Heart left ventricle (tissue), 16 donors: ENCODE measurements around the gene PRTN3. TPM values are rescaled to one million over a fixed set of nuclear protein-coding genes. Genes with fewer than 3 reads are reported as not detected.
A peak's percentile ranks its signal among the peaks of the same experiment; 100 is the strongest.
"Not testable (repeated sequence)": the region's sequence is repeated elsewhere in the genome, so short reads cannot be mapped to it uniquely, and the experiment has no call there.

Source experiments
- ATAC-seq, 4 donors: fragments of 200-7000 bp; cut with Tn5 transposase; one replicate each; pipeline ENCODE4 v1.9.1; 2020 to 2022; ENCODE audit warnings: moderate library complexity in 4 of 4, mild to moderate bottlenecking in 3 of 4, moderate number of reproducible peaks in 1 of 4
- DNase-seq, 5 donors: peaks; one replicate each; pipeline ENCODE4 v3.0.0-alpha.2; 2020
- H3K27ac ChIP-seq, 12 donors: fragments of 200-600 bp; sonication (generic) in 4 of 12; one replicate each; pipeline versions ENCODE4 v1.5.0 to v1.8.0; 2016 to 2022; ENCODE audit warnings: mild to moderate bottlenecking in 2 of 12
- H3K27me3 ChIP-seq, 9 donors: fragments of 200-600 bp; sonication (generic) in 2 of 9; one replicate each; pipeline versions ENCODE4 v1.5.1 to v1.8.0; 2016 to 2022; ENCODE audit warnings: mild to moderate bottlenecking in 3 of 9
- H3K36me3 ChIP-seq, 9 donors: fragments of 200-600 bp; sonication (generic) in 2 of 9; one replicate each; pipeline versions ENCODE4 v1.5.0 to v1.8.0; 2018 to 2022; ENCODE audit warnings: mild to moderate bottlenecking in 2 of 9
- H3K4me1 ChIP-seq, 12 donors: fragments of 200-600 bp; sonication (generic) in 4 of 12; one replicate each; pipeline versions ENCODE4 v1.5.0 to v1.8.0; 2016 to 2022; ENCODE audit warnings: mild to moderate bottlenecking in 3 of 12
- H3K4me3 ChIP-seq, 12 donors: fragments of 200-600 bp; sonication (generic) in 4 of 12; one replicate each; pipeline versions ENCODE4 v1.5.0 to v1.8.0; 2017 to 2022; ENCODE audit warnings: mild to moderate bottlenecking in 9 of 12, moderate library complexity in 4 of 12
- H3K9me3 ChIP-seq, 12 donors: fragments of 200-600 bp; sonication (generic) in 4 of 12; one replicate each; pipeline versions ENCODE4 v1.5.0 to v1.8.0; 2016 to 2022; ENCODE audit warnings: mild to moderate bottlenecking in 1 of 12
- POLR2A ChIP-seq, 2 donors: fragments of 450-650 bp; IDR thresholded peaks; one replicate each; pipeline ENCODE4 v1.6.1; 2017; ENCODE audit warnings: antibody characterized with exemption in 2 of 2, mild to moderate bottlenecking in 2 of 2, moderate library complexity in 2 of 2
- WGBS, 4 donors: extraction: QIAGEN DNeasy Blood & Tissue Kit in 2 of 4; methylation state at CpG; one replicate each; pipeline versions ENCODE4 v1.1.5 to v1.1.7; 2013 to 2018; 5-methylcytosine and 5-hydroxymethylcytosine counted together
- intact Hi-C, 10 donors: fragments of 100-400 bp; cut with DNase I; formaldehyde crosslinking; loops; one replicate each; pipeline versions ENCODE4 v1.11.1 to v1.14.2; 2022
- polyA plus RNA-seq, 2 donors: library from polyadenylated mRNA; stranded (reverse); fragments of 200-250 nt; gene quantifications; one replicate each; pipeline ENCODE4 v1.2.3, GENCODE V29; 2013
- total RNA-seq, 9 donors: library from RNA; depleted of rRNA in 2 of 9; stranded (reverse); fragments of >200 nt in 2 of 9; fragmentation: NEBNext Ultra II Directional in 3 of 9; extraction: Animal tissue kit (Norgen Biotek cat#: 25700) in 3 of 9; gene quantifications; one replicate each; pipeline versions ENCODE4 v1.1.0 to v1.2.4, GENCODE V29; 2016 to 2023
- TF ChIP-seq, protein P1 (sequence below), 12 donors: fragments of 200-600 bp; sonication (generic) in 4 of 12; IDR thresholded peaks; one replicate each; pipeline versions ENCODE4 v1.5.0 to v1.8.0; 2018 to 2022; ENCODE audit warnings: antibody characterized with exemption in 12 of 12, mild to moderate bottlenecking in 5 of 12
- donor health status: ischemic (EF 13 %, LVEDD 7.1; RV severe dilation, severe dysfunction).
- donor health status: healthy with polysubstance abuse.
- donor health status: DM: no; HTN: yes; CAD: no.
- donor health status: DM: no; HTN: no; CAD: no.
- donor health status: ischemic (EF 25% LVEDD 6.9; RV normal size, moderate dysfunction).
- donor health status: ischemic (EF 25% LVEDD 5.7; RV mildly dilated, moderate dysfunction).
- donor health status: healthy.
- donor health status: DM: yes; HTN: yes; CAD: no.
- donor health status: ischemic (EF 35%, LVEDD 5.7; RV mildly dilated, moderate dysfunction).
- donor health status: nonischemic (EF 11% LVEDD 7.7; RV severe dilation, severe dysfunction).
- donor health status: DM: yes; HTN: yes; CAD: no.
- donor health status: PGD.
- donor health status: ischemic (EF 29% LVEDD 5.4; RV normal size, mild dysfunction).
- donor health status: nonischemic (EF 23%, LVEDD 6.1; RV moderate dilation, normal function).

The PRTN3 gene
- total and polyA plus RNA-seq, 11 donors, result 0.11 to 0.40 TPM; not detected in 9

GRCh38 chr19:888581-889385 lies 48.0 kb downstream of the PRTN3 start:
- 87 to 94% (median 92%) methylated on average over 30 of the region's 30 CpGs for WGBS, 4 donors
- H3K36me3 ChIP-seq, result peaks cover 0 to 68% (median 50%) of the 10 kb centered on the region in 9 donors
- intact Hi-C loops, result no loop called here

DNA sequence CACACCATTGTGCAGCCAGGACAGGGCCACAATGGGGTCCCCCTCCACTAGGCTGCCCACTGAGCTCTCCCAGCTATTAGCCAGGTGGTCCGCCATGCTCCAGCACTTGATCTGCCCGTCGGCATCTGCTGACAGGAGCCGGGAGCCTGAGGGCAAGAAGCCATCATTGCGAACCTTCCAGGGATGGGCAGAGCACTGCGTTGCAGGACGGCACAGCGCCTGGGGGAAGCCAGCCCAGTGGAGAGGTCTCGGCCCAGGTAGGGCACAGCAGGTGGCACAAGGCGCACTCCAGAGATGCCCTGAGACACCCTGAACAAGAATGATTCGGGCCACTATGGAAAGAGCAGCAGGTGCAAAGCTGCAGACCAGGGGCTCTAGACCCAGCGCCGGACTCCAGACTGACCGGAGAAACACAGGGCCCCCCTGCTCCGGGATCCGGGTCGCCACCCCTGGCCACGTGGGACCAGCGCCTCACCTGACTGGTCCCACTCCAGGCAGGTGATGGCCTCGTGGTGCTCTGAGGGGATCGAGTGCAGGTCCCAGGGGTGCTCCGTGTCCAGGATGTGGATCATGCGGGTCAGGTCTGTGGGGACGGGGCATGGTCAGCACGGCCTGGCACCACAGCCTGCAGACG lies 49.0 kb downstream of the PRTN3 start:
- Histone ChIP-seq H3K4me3 (no peak overlapping the region), H3K9me3 (no peaks in the 10 kb centered on the region), H3K36me3 (peaks cover 0 to 58% (median 41%) of the 10 kb centered on the region in 9 donors), H3K4me1 (peaks cover 0 to 16% (median 6%) of the 10 kb centered on the region in 12 donors), H3K27me3 (no peaks in the 10 kb centered on the region), H3K27ac (no peak overlapping the region)
- WGBS, 4 donors, result 88 to 93% (median 90%) methylated on average over 11 to 26 of the region's 26 CpGs
- no peak for DNase-seq
- no peak for TF ChIP-seq POLR2A (IDR thresholded peaks at IDR 0.05)
- TF ChIP-seq, protein P1, sequence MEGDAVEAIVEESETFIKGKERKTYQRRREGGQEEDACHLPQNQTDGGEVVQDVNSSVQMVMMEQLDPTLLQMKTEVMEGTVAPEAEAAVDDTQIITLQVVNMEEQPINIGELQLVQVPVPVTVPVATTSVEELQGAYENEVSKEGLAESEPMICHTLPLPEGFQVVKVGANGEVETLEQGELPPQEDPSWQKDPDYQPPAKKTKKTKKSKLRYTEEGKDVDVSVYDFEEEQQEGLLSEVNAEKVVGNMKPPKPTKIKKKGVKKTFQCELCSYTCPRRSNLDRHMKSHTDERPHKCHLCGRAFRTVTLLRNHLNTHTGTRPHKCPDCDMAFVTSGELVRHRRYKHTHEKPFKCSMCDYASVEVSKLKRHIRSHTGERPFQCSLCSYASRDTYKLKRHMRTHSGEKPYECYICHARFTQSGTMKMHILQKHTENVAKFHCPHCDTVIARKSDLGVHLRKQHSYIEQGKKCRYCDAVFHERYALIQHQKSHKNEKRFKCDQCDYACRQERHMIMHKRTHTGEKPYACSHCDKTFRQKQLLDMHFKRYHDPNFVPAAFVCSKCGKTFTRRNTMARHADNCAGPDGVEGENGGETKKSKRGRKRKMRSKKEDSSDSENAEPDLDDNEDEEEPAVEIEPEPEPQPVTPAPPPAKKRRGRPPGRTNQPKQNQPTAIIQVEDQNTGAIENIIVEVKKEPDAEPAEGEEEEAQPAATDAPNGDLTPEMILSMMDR (IDR thresholded peaks at IDR 0.05), result no peak
- intact Hi-C loops, result no loop called here
- ATAC-seq, result no peak

More at GRCh38 chr19:888581-889385, 48.0 kb downstream of the PRTN3 start:
- no peak for DNase-seq
- TF ChIP-seq, protein P1 (IDR thresholded peaks at IDR 0.05), result no peak
- no peak for TF ChIP-seq POLR2A (IDR thresholded peaks at IDR 0.05)
- Histone ChIP-seq H3K9me3 (no peaks in the 10 kb centered on the region), H3K27ac (no peak overlapping the region), H3K27me3 (no peaks in the 10 kb centered on the region), H3K4me1 (peaks cover 0 to 14% (median 6%) of the 10 kb centered on the region in 12 donors), H3K4me3 (no peak overlapping the region)
- no peak for ATAC-seq

DNA sequence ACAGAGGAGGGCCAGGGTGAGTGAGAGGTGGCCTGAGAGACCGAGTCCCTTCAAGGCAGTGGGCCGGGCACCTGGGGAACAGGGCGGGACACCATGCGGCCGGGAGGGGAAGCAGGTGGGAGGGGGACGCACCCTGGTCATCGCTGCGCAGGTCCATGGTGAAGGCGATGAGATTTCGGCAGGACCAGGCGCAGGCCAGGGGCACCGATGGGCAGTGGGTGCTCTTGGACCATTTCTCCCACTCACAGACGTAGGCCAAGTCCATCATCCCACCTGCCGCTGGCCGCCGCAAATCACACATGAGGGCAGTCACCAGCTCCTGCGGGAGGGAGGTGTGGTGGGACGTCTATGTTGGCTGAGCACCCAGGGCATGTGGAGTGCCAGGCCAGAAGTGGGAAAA lies 50.0 kb downstream of the PRTN3 start:
- Histone ChIP-seq H3K9me3 (no peaks in the 10 kb centered on the region), H3K36me3 (peaks cover 0 to 48% (median 30%) of the 10 kb centered on the region in 9 donors), H3K27me3 (no peaks in the 10 kb centered on the region), H3K27ac (no peak overlapping the region), H3K4me1 (peaks cover 0 to 16% (median 6%) of the 10 kb centered on the region in 12 donors), H3K4me3 (no peak overlapping the region)
- TF ChIP-seq, protein P1 (IDR thresholded peaks at IDR 0.05), result no peak
- no peak for TF ChIP-seq POLR2A (IDR thresholded peaks at IDR 0.05)
- intact Hi-C loops, result no loop called here
- DNase-seq (no peak), ATAC-seq (no peak)
- 88 to 92% (median 89%) methylated on average over 17 to 18 of the region's 18 CpGs for WGBS, 4 donors

- Histone ChIP-seq H3K4me3 (peak overlapping the region in 11 of 12 donors; percentile 60 to 95 (median 88)), H3K4me1 (peaks cover 0 to 16% (median 6%) of the 10 kb centered on the region in 12 donors), H3K27ac (peak overlapping the region in 5 of 12 donors; percentile 92 to 98 (median 96)), H3K36me3 (peaks cover 0 to 42% (median 22%) of the 10 kb centered on the region in 9 donors)
- intact Hi-C loops, result loop anchor here in 1 of 10 donors (2.0 kb wide), 1 partner anchor 29 kb away; no protein-coding TSS in a partner anchor
- 72 to 82% (median 79%) methylated on average over 35 to 50 of the region's 50 CpGs for WGBS, 4 donors
- ATAC-seq, DNase-seq, H3K27me3 ChIP-seq, H3K9me3 ChIP-seq: not testable (repeated sequence)
Measured at GRCh38 chr19:891421-892200, 50.8 kb downstream of the PRTN3 start.
